ENCODE data around the gene TEKTIP1.

DNA sequence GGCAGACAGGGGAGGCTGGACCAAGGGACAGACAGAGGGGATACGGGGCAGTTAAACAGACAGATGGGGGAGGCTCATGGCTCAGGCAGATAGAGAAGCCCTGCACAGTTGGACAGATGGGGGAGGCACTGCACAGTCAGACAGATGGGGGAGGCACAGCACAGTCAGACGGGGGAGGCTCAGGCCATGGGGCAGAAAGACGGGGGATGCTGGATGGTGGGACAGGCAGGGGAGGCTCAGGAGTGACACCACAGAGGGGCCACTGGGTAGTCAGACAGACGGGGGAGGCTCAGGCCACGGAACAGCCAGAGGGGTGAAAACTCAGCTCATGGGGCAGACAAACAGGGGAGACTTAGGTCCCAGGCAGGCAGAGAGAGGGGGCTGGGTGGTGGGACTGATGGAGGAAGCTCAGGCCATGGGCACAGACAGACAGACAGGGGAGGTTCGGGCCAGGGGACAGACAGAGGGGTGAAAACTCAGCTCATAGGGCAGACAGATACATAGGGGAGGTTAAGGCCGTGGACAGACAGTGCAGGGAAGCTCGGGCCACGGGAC, 17.5 kb downstream of the TEKTIP1 start:
- TF ChIP-seq, protein P1, sequence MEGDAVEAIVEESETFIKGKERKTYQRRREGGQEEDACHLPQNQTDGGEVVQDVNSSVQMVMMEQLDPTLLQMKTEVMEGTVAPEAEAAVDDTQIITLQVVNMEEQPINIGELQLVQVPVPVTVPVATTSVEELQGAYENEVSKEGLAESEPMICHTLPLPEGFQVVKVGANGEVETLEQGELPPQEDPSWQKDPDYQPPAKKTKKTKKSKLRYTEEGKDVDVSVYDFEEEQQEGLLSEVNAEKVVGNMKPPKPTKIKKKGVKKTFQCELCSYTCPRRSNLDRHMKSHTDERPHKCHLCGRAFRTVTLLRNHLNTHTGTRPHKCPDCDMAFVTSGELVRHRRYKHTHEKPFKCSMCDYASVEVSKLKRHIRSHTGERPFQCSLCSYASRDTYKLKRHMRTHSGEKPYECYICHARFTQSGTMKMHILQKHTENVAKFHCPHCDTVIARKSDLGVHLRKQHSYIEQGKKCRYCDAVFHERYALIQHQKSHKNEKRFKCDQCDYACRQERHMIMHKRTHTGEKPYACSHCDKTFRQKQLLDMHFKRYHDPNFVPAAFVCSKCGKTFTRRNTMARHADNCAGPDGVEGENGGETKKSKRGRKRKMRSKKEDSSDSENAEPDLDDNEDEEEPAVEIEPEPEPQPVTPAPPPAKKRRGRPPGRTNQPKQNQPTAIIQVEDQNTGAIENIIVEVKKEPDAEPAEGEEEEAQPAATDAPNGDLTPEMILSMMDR (IDR thresholded peaks at IDR 0.05; ENCODE audit: poor library complexity) = no peak
- no peak for TF ChIP-seq EZH2phosphoT487 (IDR thresholded peaks at IDR 0.05; ENCODE audit: low read depth, severe bottlenecking, unreplicated experiment)
